ENCODE data around the gene DEPDC5. TPM values are rescaled to one million over a fixed set of nuclear protein-coding genes. Genes with fewer than 3 reads are reported as not detected.

DEPDC5 gene
- total RNA-seq, 5 donors from 2014 or later (not counting 1 experiment from before 2014, with no cell fraction given), result 40.3 to 52.7 (median 49.0) TPM

DNA sequence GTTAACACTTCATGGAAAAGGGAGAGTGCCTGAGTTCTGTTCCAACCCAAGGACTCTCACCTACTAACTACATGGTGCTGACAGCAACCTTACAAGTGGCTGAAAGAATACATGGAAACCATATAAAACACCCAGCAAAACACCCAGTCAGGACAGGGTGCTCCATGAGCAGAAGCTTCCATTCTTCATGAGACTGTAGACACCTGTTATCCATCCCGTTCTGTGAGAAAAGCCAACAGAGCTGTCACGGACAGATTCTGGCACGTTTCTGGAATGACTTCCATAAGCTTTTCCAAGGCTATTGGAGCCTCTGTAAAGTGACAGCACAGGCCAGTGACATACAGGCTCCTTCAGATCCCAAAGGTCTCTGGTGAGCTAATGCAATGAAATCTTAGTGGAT is 27.1 kb upstream of the DEPDC5 start:
- Histone ChIP-seq H3K4me3 (ENCODE audit: control insufficient read depth in 1 of 2, extremely low read depth in 1 of 2, low read length in 1 of 2) (no peak overlapping the region), H3K4me1 (ENCODE audit: control insufficient read depth in 1 of 2, extremely low read depth in 1 of 2, insufficient read depth in 2 of 2, low read length in 2 of 2) (no peaks in the 10 kb centered on the region), H3K27ac (ENCODE audit: low read length) (no peak overlapping the region), H3K27me3 (replicated peaks in 1 of 2; ENCODE audit: control insufficient read depth in 2 of 2, extremely low read depth in 1 of 2, insufficient read depth in 2 of 2, low read length in 1 of 2) (no peaks in the 10 kb centered on the region), H3K36me3 (ENCODE audit: control insufficient read depth in 2 of 2, extremely low read depth in 1 of 2, insufficient read depth in 1 of 2, low read length in 1 of 2) (peaks cover 8 to 32% of the 10 kb centered on the region in 2 donors), H3K9me3 (no peaks in the 10 kb centered on the region)
- H3K27me3 Mint-ChIP-seq, result no peaks in the 10 kb centered on the region
- no peak overlapping the region for H3K4me3 Mint-ChIP-seq
- no peak overlapping the region for H3K27ac Mint-ChIP-seq
- H3K9me3 Mint-ChIP-seq, result no peaks in the 10 kb centered on the region
- peaks cover 2 to 6% (median 5%) of the 10 kb centered on the region in 3 donors for H3K4me1 Mint-ChIP-seq
- ChIA-PET CTCF (no interaction called here), POLR2A (no interaction called here)
- DNase-seq (no peak), ATAC-seq (replicated peaks in 1 of 4) (no peak)
- peaks cover 12% of the 10 kb centered on the region for H3K36me3 Mint-ChIP-seq
- 100% methylated on average over 3 of the region's 3 CpGs for WGBS (ENCODE audit: insufficient coverage)

DNA sequence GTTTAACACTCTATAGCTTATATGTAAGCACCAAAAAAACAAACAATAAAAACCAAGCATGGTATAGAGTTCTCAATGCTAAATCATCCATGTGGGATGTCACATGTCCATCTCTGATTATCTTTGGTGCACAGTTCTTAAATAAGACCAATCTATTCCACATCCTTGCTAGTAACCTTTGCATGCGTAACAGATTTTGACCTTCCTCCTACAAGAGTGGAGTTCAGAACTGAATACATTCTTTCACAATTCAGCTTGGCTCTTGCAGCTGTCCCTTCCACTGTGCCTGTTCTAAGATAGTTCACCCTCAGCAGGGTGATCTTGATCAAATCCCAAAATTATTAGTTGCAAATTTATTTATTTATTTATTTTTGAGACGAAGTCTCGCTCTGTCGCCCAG is 25.0 kb upstream of the DEPDC5 start:
- H3K9me3 ChIP-seq, result no peaks in the 10 kb centered on the region
- H3K36me3 ChIP-seq (ENCODE audit: control insufficient read depth in 2 of 2, extremely low read depth in 1 of 2, insufficient read depth in 1 of 2, low read length in 1 of 2), result peaks cover 11 to 20% of the 10 kb centered on the region in 2 donors
- DNase-seq (no peak), ATAC-seq (replicated peaks in 1 of 4) (no peak)
- Mint-ChIP-seq H3K27me3 (no peaks in the 10 kb centered on the region), H3K9me3 (no peaks in the 10 kb centered on the region), H3K4me3 (no peak overlapping the region), H3K36me3 (peaks cover 10% of the 10 kb centered on the region), H3K4me1 (peaks cover 7 to 11% (median 10%) of the 10 kb centered on the region in 3 donors), H3K27ac (no peak overlapping the region)
- POLR2A ChIA-PET, result interaction anchor here in 1 of 2 donors (0.7 kb wide), 1 partner anchor 517 kb away, joined by 3 read pairs; the partner anchor contains the start of gene LIMK2
- H3K27ac ChIP-seq (ENCODE audit: low read length), result no peak overlapping the region
- CTCF ChIA-PET, result interaction anchor here in 1 of 2 donors (0.7 kb wide), 1 partner anchor 1238 kb away, joined by 3 read pairs; no protein-coding TSS in a partner anchor
- H3K4me1 ChIP-seq (ENCODE audit: control insufficient read depth in 1 of 2, extremely low read depth in 1 of 2, insufficient read depth in 2 of 2, low read length in 2 of 2), result peaks cover 0 to under 1% of the 10 kb centered on the region in 2 experiments
- no peak overlapping the region for H3K4me3 ChIP-seq (ENCODE audit: control insufficient read depth in 1 of 2, extremely low read depth in 1 of 2, low read length in 1 of 2)
- H3K27me3 ChIP-seq (replicated peaks in 1 of 2; ENCODE audit: control insufficient read depth in 2 of 2, extremely low read depth in 1 of 2, insufficient read depth in 2 of 2, low read length in 1 of 2), result no peaks in the 10 kb centered on the region
- 100% methylated on average over 4 of the region's 4 CpGs for WGBS (ENCODE audit: insufficient coverage)

DNA sequence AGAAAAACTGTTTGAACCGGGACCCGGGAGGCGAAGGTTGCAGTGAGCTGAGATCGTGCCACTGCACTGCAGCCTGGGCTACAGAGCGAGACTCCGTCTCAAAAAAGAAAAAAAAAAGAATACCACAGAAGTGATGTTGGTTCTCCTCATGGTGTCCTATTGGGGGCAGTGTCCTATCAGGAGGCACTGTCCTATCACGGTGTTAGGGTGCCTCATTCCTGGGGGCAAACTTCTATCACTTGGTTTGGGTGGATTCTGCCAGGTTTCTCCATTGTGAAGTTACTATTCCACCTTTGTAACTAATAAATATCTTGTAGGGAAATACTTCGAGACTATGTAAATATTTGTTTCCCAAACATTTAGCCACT is 23.5 kb upstream of the DEPDC5 start:
- Histone ChIP-seq H3K27me3 (replicated peaks in 1 of 2; ENCODE audit: control insufficient read depth in 2 of 2, extremely low read depth in 1 of 2, insufficient read depth in 2 of 2, low read length in 1 of 2) (no peaks in the 10 kb centered on the region), H3K4me3 (ENCODE audit: control insufficient read depth in 1 of 2, extremely low read depth in 1 of 2, low read length in 1 of 2) (no peak overlapping the region), H3K4me1 (ENCODE audit: control insufficient read depth in 1 of 2, extremely low read depth in 1 of 2, insufficient read depth in 2 of 2, low read length in 2 of 2) (peaks cover 0 to 3% of the 10 kb centered on the region in 2 experiments), H3K9me3 (no peaks in the 10 kb centered on the region), H3K36me3 (ENCODE audit: control insufficient read depth in 2 of 2, extremely low read depth in 1 of 2, insufficient read depth in 1 of 2, low read length in 1 of 2) (peaks cover 11 to 17% of the 10 kb centered on the region in 2 donors), H3K27ac (ENCODE audit: low read length) (no peak overlapping the region)
- ChIA-PET CTCF (interaction anchor here (0.7 kb wide), 2 partner anchors 197 to 221 kb away, joined by 4 to 5 read pairs; no protein-coding TSS in a partner anchor), POLR2A (no interaction called here)
- ATAC-seq (replicated peaks in 1 of 4), result no peak
- Mint-ChIP-seq H3K36me3 (peaks cover 4% of the 10 kb centered on the region), H3K4me1 (peaks cover 16 to 21% (median 19%) of the 10 kb centered on the region in 3 donors), H3K9me3 (no peaks in the 10 kb centered on the region), H3K27ac (no peak overlapping the region), H3K4me3 (no peak overlapping the region), H3K27me3 (no peaks in the 10 kb centered on the region)
- 93% methylated on average over 6 of the region's 8 CpGs for WGBS (ENCODE audit: insufficient coverage)
- DNase-seq, result no peak

DNA sequence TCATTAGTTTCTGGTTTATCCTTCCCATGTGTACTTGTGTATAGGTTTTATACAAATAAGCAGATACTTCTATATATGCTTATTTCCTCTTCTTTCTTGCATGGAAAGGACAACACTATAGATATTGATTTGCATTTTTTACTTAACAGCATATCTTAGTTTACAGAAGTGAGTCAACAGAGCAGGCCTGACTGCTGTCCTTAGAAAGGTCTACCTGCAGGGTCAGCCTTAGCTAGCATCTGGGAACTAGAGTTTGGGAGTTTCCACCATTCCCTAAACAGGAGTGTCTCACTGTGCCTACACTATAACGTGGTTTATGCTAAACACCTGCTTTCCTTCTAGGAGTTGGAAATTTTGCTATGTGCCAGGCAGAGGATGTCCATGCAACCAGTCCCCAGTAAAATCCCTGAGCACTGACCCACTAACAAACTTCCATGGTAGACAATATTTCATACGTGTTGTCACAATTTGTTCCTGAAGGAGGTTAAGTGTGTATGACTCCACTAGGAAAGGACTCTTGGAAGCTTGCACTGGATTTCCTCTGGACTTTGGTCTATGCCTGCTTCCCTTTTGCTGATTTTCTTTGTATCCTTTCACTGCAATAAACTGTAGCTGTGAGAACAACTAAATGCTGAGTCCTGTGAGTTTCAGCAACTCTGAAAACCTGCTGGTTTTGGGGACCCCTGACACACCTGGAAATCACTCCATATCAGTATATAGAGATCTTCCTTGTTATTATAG is 21.6 kb upstream of the DEPDC5 start:
- DNase-seq (no peak), ATAC-seq (replicated peaks in 1 of 4) (no peak)
- Mint-ChIP-seq H3K27me3 (no peaks in the 10 kb centered on the region), H3K36me3 (peaks cover 4% of the 10 kb centered on the region), H3K4me1 (peaks cover 16 to 27% (median 25%) of the 10 kb centered on the region in 3 donors), H3K27ac (peak overlapping the region in 1 of 2 donors; percentile 35), H3K4me3 (no peak overlapping the region), H3K9me3 (no peaks in the 10 kb centered on the region)
- no peaks in the 10 kb centered on the region for H3K27me3 ChIP-seq (replicated peaks in 1 of 2; ENCODE audit: control insufficient read depth in 2 of 2, extremely low read depth in 1 of 2, insufficient read depth in 2 of 2, low read length in 1 of 2)
- ChIA-PET CTCF (no interaction called here), POLR2A (no interaction called here)
- H3K4me1 ChIP-seq (ENCODE audit: control insufficient read depth in 1 of 2, extremely low read depth in 1 of 2, insufficient read depth in 2 of 2, low read length in 2 of 2), result peaks cover 0 to 9% of the 10 kb centered on the region in 2 experiments
- no CpG with 5 or more reads among the region's 2 CpGs for WGBS (ENCODE audit: insufficient coverage)
- no peaks in the 10 kb centered on the region for H3K9me3 ChIP-seq
- H3K27ac ChIP-seq (ENCODE audit: low read length), result no peak overlapping the region
- H3K4me3 ChIP-seq (ENCODE audit: control insufficient read depth in 1 of 2, extremely low read depth in 1 of 2, low read length in 1 of 2), result no peak overlapping the region
- peaks cover 18 to 22% of the 10 kb centered on the region in 2 donors for H3K36me3 ChIP-seq (ENCODE audit: control insufficient read depth in 2 of 2, extremely low read depth in 1 of 2, insufficient read depth in 1 of 2, low read length in 1 of 2)

DNA sequence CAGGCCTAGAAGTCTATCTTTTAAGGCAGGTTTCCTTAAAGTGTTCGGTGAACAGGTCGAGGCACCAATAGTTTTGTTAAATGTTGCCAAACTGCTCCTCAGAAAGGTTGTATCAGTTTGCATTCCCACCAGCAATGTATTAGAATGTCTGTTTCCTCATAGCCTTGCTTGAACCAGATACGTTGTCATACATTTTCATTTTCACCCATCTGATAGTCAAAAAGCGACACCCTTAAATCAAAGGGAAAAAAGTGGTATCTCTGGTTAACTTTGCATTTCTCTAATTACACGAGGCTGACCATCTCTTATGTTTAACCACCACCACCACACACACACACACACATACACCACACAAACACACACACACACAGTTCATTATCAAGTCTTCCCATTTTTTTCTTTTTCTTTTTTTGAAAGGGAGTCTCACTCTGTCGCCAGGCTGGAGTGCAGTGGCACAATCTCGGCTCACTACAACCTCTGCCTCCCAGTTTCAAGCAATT is 20.2 kb upstream of the DEPDC5 start:
- no peak overlapping the region for H3K4me3 ChIP-seq (ENCODE audit: control insufficient read depth in 1 of 2, extremely low read depth in 1 of 2, low read length in 1 of 2)
- CTCF ChIA-PET, result interaction anchor here in 1 of 2 donors (0.6 kb wide), 1 partner anchor 33 kb away, joined by 3 read pairs; no protein-coding TSS in a partner anchor
- Mint-ChIP-seq H3K9me3 (no peaks in the 10 kb centered on the region), H3K27me3 (no peaks in the 10 kb centered on the region), H3K4me1 (peaks cover 28 to 38% (median 37%) of the 10 kb centered on the region in 3 donors), H3K4me3 (no peak overlapping the region), H3K27ac (no peak overlapping the region), H3K36me3 (peaks cover 12% of the 10 kb centered on the region)
- 73% methylated on average over 6 of the region's 7 CpGs for WGBS (ENCODE audit: insufficient coverage)
- no peaks in the 10 kb centered on the region for H3K27me3 ChIP-seq (replicated peaks in 1 of 2; ENCODE audit: control insufficient read depth in 2 of 2, extremely low read depth in 1 of 2, insufficient read depth in 2 of 2, low read length in 1 of 2)
- H3K9me3 ChIP-seq, result no peaks in the 10 kb centered on the region
- POLR2A ChIA-PET, result no interaction called here
- peaks cover 7 to 12% of the 10 kb centered on the region in 2 experiments for H3K4me1 ChIP-seq (ENCODE audit: control insufficient read depth in 1 of 2, extremely low read depth in 1 of 2, insufficient read depth in 2 of 2, low read length in 2 of 2)
- DNase-seq (no peak), ATAC-seq (replicated peaks in 1 of 4) (no peak)
- H3K27ac ChIP-seq (ENCODE audit: low read length), result no peak overlapping the region
- peaks cover 11 to 23% of the 10 kb centered on the region in 2 donors for H3K36me3 ChIP-seq (ENCODE audit: control insufficient read depth in 2 of 2, extremely low read depth in 1 of 2, insufficient read depth in 1 of 2, low read length in 1 of 2)

DNA sequence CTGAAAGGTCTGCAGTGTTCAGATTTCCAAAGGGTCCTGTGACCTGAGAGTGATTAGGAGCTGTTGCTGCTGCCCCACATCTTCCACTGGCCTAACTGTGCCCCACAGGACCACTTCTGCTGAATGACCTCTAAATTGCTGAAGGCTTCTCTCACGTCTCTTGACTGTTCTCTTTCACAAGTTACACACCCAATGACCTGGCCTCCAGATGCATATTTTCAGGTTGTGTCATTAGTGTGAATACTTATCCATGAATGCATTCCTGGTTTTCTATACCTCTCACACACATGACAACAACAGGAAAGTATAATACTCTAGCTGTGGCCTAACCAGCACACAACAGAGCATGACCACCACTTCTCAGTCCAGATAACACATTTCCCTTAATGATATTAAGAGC is 19.3 kb upstream of the DEPDC5 start:
- Mint-ChIP-seq H3K9me3 (no peaks in the 10 kb centered on the region), H3K4me1 (peaks cover 30 to 46% (median 44%) of the 10 kb centered on the region in 3 donors), H3K27me3 (no peaks in the 10 kb centered on the region), H3K36me3 (peaks cover 15% of the 10 kb centered on the region), H3K27ac (no peak overlapping the region), H3K4me3 (no peak overlapping the region)
- no peak overlapping the region for H3K4me3 ChIP-seq (ENCODE audit: control insufficient read depth in 1 of 2, extremely low read depth in 1 of 2, low read length in 1 of 2)
- ChIA-PET POLR2A (no interaction called here), CTCF (no interaction called here)
- ATAC-seq (replicated peaks in 1 of 4) (no peak), DNase-seq (no peak)
- no peaks in the 10 kb centered on the region for H3K27me3 ChIP-seq (replicated peaks in 1 of 2; ENCODE audit: control insufficient read depth in 2 of 2, extremely low read depth in 1 of 2, insufficient read depth in 2 of 2, low read length in 1 of 2)
- peaks cover 11 to 30% of the 10 kb centered on the region in 2 donors for H3K36me3 ChIP-seq (ENCODE audit: control insufficient read depth in 2 of 2, extremely low read depth in 1 of 2, insufficient read depth in 1 of 2, low read length in 1 of 2)
- H3K4me1 ChIP-seq (ENCODE audit: control insufficient read depth in 1 of 2, extremely low read depth in 1 of 2, insufficient read depth in 2 of 2, low read length in 2 of 2), result peaks cover 7 to 12% of the 10 kb centered on the region in 2 experiments
- H3K9me3 ChIP-seq, result no peaks in the 10 kb centered on the region
- WGBS (ENCODE audit: insufficient coverage), result no CpG with 5 or more reads among the region's 1 CpG
- H3K27ac ChIP-seq (ENCODE audit: low read length), result no peak overlapping the region

Data from T-cell (primary cell).